ENCODE data around the gene TECR.
A peak's percentile ranks its signal among the peaks of the same experiment; 100 is the strongest.
"Not testable (repeated sequence)": the region's sequence is repeated elsewhere in the genome, so short reads cannot be mapped to it uniquely, and the experiment has no call there.

Gene TECR

DNA sequence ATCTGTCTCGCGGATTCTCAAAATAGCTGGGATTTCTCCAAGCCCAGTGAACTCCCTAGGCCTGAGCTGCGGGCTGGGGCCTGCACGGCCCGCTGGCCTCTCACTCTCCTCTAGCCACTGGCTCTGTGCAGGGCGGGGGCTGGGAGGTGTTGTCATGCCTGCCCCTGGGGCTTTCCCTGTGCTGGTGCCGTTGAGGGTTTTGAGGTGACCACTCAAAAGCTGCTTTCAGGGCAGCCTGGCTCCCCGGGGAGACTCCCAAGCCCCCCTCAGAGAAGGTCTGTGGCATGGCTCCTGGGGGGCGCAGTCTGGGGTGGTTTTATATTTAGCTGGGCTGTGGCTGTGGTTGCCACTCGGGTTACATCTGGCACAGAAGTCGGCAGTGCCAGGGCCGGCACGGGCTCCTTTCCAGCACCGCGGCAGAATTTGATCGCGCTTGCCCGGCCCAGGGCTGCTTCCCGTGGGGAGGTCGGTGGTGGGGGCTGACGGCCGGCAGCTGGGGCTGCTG lies 32.5 kb downstream of the TECR start:
- no peak for DNase-seq (ENCODE audit: low read depth)

DNA sequence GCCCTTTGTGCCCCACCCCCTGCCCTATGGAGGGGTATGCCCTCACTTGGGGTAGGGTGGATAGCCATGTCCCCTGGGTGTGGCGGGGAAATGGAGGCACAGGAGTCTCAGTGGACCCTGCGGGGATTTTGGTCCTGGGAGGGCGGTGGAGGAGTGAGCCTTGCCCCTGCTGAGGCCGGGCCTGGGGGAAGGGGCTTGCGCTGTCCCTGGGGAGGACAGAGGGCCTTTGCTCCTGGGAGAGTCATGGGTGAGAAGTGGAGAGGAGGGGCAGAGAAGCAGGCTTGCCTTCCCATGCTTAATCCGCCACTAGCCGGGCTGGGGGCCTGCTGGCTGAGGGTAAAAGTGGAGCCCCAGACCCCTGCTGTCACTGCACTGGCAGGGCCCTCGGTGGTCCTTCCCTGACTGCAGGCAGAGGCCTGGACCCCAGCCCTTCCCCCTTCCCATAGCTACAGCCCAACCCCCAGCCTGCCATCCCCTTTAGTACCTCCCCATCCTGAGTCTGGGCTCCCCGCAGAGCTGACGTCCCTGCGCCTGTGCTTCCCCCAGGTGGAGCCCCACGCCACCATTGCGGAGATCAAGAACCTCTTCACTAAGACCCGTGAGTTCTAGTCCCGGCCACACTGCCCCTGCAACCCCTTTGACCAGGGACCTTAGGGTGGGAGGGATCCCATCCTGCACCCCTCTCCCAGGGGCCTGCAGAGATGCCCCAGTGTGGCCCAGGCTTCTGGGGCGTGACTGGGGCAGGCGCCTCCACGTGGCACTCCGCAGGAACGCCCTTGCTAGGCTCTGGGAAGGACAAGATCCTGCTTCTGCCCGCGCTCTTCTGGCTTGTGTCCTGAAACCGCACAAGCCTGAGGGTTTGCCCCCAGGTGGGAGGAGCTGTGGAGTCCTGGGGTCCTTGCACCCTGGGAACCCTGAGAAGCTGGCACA lies 33.5 kb downstream of the TECR start:
- DNase-seq (ENCODE audit: low read depth): no peak

DNA sequence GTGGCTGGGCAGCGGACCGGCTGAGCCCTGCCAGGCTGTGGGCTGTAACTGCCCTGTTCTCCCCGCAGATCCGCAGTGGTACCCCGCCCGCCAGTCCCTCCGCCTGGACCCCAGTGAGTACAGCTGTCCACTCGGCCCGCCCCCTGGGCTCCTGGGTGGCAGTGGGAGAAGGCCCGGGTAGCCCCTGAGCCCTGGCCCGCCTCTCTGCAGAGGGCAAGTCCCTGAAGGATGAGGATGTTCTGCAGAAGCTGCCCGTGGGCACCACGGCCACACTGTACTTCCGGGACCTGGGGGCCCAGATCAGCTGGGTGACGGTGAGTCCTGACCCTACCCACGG lies 34.2 kb downstream of the TECR start:
- no peak for DNase-seq (ENCODE audit: low read depth)

DNA sequence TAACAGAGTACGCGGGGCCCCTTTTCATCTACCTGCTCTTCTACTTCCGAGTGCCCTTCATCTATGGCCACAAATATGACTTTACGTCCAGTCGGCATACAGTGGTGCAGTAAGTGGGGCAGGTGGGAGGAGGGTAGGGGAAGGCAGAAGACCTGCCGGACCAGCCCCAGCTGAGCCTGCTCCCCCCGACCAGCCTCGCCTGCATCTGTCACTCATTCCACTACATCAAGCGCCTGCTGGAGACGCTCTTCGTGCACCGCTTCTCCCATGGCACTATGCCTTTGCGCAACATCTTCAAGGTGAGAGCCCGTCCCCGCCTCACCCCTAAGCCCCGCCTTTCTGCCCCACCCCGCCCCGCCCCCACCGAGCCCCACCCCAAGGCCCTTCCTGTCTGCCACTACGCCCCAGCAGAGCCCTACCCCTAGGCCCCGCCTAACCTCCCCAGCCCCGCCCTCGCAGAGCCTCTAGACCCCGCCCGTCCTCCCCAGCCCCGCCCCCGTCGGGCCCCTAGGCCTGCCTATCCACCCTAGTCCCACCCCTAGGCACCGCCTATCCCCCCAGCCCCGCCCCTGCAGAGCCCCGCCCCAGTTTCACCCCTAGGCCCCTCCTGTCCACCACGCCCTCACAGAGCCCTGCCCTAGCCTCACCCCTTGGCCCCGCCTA lies 34.7 kb downstream of the TECR start:
- DNase-seq (ENCODE audit: low read depth): peak; percentile 32

DNA sequence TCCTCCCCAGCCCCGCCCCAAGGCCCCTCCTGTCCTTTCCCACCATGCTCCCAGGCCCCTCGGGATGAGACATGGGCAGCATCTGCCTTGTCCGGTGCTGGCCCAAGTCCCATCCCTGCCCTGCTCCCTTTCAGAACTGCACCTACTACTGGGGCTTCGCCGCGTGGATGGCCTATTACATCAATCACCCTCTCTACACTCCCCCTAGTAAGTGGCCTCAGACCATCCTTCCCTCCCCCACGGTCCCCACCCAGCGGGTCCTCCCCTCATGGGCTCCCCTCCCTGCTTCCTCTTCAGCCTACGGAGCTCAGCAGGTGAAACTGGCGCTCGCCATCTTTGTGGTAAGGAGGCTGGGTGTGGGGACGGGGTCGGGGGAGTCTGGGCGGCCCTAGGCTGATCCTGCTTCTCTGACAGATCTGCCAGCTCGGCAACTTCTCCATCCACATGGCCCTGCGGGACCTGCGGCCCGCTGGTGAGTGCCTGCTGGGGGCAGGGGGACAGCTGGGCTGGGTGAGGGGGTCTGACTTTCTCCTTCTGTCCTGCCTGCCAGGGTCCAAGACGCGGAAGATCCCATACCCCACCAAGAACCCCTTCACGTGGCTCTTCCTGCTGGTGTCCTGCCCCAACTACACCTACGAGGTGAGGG lies 35.4 kb downstream of the TECR start:
- not testable (repeated sequence) for DNase-seq (ENCODE audit: low read depth)

DNA sequence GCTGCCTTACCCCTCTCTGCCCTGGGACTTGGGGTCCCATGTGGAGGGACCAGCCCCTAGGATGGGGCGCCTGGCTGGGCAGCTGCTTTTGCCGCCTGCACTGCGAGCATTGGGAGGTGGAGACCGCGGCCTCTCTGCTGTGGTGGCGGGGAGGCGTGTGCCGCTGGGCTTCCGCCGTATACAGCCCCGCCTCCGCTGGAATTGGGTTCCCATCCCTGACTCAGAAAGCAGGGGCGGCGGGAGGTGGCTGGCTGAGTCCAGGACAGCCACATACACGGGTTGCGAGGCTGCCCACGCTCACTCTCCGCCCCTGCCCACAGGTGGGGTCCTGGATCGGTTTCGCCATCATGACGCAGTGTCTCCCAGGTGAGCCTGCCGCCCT lies 35.9 kb downstream of the TECR start:
- DNase-seq (ENCODE audit: low read depth): no peak

DNA sequence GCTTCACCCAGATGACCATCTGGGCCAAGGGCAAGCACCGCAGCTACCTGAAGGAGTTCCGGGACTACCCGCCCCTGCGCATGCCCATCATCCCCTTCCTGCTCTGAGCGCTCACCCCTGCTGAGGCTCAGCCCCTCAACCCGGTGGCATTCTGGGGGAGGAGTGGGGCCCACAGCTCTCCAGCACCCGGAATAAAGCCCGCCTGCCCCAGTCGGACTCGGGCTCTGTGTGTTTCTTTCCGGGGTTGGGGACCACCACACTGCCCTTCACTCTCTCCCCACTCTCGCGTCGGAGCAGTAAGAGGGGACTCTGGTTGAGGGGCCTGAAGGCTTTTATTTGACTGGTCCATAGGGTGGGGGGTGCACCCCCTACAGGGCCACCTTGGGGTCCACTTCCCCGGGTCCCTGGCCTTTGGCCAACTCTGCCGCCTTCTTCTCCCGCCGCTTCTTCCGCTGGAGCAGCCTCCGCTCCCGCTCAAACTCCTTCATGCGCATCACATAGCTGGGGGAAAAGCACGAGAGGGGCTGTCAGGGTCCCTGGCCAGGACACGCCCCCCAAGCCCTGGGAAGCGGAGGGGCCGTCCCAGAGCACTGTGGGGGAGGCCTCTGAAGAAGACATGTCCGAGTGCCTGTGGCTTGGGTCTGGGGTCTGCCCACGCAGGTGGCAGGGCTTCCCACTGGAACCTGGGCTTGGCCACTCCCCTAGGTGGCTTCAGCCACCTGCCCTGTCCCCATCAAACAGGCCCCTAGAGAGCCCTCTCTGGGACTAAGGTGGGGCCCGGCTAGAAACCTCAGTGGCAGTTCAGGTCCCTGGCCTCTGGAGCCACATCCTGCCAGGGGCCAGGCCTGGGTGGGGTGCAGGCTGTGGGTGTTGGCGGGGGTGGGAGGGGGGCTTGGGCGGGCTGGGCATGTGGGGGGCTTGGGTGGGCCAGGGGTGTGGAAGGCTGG lies 36.6 kb downstream of the TECR start:
- no peak for DNase-seq (ENCODE audit: low read depth)

DNA sequence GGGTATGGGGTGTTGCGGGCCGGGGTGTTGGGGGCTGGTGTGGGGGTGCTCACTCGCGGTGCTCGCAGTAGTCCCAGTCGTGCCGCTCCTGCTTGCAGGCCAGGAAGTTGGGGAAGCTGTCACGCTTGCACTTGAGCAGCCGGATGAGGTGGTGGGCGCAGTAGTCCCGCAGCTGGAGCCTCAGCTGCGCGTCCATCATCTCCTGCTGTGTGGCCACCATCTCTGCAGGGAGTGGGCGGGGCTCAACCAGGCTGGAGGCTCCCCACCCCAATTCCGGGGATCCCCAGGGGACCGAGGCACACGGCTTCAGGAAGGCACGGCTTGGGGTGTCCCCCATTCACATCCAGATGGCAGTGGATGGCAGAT lies 37.3 kb downstream of the TECR start:
- DNase-seq (ENCODE audit: low read depth): no peak

DNA sequence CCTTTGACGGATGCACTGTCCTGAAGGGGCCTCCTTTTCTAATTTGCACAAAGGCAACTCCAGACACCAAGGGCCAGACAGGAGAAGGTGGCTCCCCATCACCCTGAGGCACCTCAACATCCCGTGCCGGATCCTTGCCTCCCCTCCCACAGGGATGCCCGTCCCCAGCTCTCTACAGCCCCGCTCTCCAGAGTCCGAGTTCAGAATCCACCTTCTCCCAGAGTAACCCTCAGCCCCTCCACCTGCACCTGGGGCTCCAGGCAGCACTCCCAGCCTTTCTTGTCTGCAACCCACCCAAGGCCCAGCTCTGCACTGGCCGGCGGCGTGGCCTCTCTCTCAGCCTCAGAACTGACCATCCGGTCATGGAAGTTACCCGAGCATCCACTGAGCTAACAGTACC lies 37.7 kb downstream of the TECR start:
- no peak for DNase-seq (ENCODE audit: low read depth)

DNA sequence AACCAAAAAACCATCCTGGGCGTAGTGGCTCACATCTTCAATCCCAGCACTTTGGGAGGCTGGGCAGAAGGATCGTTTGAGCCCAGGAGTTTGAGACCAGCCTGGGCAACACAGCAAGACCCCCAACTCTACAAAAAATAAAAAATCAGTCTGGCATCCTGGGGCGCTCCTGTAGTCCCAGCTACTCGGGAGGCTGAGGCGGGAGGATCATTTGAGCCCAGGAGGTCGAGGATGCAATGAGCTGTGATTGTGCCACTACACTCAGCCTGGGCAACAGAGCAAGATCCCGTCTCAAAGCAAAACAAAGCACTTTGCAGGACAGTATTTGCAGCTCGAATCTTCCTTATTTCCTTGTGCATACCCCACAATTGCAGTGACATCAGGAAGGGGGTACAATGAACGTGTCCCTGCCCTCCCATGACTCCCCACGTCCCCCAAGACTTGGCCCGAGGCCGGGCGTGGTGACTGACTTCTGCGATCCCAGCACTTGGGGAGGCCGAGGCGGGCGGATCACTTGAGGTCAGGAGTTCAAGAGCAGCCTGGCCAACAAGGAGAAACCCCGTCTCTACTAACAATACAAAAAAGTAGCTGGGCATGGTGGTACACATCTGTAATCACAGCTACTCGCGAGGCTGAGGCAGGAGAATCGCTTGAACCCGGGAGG lies 41.6 kb downstream of the TECR start:
- no peak for DNase-seq (ENCODE audit: low read depth)

DNA sequence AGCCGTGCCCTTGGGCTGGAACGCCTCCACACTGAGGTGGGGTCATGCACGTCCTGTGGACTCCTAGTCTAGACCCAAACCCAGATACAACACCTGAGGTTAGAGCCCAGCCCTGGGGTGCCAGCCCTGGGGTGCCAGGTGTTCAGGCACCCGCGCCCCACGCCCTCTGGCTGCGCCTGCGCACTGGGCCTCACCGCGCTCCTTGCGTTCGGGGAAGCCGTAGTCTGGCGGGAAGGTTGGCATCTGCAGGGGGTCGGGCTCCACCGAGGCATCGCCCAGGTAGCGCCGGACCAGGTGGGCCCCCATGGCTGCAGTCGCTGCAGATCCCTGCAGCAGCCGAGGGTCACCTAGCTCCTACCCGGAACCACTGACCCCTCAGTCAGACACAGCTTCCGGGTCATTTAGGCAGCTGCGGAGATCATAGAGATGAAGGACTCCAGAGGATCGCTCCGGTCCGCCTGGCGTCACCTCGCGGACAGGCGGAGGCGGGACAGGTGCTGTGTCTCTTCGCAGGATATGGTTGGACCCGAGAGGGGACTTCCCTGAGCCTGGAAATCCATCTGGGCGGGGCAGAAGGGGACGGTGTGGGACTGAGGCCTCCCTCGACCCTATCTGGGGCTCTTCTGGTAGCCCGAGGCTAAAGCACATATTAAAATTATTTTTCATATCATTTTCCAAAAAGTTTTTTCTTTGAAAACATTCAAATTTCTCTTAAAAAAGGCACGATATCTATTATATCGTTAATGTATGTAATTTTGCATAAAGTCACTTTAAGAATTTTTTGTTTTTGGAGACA lies 42.5 kb downstream of the TECR start, which contains the start of gene NDUFB7:
NDUFB7 (minus strand) TSS at position 372 of the 796 bp plus-strand sequence; CDS start at position 306, 66 bp downstream.
- DNase-seq (ENCODE audit: low read depth): peak; percentile 93

DNA sequence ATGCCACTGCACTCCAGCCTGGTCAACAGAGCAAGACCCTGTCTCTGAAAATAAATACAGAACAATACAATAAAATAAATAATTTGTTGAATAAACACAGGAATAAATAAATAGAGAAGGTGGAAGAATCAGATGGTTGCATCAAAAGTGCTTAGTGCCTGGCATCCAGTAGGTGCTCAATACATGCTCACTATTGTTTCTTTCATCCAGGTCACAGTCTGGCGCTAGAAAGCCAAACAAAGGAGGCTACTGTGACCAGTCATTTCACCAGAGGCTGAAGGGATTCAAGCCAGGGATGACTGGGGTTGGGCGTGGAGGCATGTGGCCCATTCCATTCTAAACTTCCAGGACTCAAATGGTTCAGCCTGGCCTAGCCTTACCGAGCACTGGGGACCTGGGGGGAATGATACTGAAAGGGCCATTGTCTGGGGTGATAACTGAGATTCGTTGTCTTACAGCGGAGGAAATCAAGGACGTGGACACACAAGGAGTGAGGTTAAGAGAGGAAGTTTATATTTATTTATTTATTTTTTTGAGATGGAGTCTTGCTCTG lies 46.1 kb downstream of the TECR start:
- DNase-seq (ENCODE audit: low read depth): no peak

DNA sequence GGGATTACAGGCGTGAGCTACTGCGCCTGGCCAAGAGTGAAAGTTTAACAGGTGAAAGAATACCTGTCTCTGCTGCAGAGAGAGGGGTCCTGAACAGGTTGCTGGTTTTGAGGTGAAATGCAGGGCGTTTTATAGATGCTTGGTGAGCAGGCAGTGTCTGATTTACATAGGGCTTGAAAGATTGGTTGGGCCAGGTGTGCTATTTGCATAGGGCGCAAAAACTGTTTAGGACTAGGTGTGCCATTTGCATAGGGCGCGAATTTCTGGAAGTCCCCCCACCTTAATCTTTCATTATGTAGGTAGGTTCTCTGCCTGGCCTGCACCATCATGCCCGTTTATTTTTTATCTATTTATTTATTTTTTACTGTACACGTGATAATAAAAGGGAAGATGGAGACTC lies 47.0 kb downstream of the TECR start:
- DNase-seq (ENCODE audit: low read depth): no peak

DNA sequence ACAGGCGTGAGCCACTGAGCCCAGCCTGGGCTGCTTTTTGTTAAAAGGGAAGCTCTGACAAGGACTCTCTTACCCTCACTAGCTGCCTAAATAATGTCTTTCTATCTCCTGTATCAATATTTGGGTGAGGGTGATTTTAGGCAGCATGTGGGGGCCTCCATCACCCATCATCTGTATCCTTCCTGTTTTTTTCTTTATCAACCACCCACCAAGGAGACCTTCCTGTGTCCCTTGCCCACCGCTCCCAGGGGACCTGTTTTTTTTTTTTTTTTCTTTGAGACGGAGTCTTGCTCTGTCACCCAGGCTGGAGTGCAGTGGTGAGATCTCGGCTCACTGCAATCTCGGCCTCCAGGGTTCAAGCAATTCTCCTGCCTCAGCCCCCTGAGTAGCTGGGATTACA lies 47.9 kb downstream of the TECR start:
- no peak for DNase-seq (ENCODE audit: low read depth)

DNA sequence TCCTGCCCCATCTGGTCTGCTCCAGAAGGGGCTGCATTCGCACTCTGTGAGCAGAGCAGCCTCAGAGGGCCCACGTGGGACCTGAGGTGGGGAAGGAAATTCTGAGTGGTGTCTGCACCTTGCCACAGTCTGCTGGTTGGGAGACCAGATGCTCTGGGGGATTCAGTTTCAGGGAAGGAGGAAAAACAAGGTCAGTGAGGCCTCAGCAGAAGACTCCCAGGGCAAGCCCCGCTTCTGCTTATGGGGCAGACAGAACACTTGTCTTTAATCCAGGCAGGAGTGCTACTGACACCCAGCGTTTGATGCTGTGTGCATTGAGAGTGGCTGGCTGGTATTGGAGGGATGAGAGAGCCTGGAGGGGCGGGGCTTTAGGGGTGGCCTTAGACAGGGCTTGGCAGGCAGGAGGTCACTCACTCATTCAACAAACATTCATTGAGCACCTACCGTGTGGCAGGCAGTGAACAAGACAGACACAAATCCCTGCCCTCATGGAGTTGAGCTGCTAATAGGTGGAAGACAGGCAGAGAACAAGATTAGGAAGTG lies 48.6 kb downstream of the TECR start:
- no peak for DNase-seq (ENCODE audit: low read depth)

DNA sequence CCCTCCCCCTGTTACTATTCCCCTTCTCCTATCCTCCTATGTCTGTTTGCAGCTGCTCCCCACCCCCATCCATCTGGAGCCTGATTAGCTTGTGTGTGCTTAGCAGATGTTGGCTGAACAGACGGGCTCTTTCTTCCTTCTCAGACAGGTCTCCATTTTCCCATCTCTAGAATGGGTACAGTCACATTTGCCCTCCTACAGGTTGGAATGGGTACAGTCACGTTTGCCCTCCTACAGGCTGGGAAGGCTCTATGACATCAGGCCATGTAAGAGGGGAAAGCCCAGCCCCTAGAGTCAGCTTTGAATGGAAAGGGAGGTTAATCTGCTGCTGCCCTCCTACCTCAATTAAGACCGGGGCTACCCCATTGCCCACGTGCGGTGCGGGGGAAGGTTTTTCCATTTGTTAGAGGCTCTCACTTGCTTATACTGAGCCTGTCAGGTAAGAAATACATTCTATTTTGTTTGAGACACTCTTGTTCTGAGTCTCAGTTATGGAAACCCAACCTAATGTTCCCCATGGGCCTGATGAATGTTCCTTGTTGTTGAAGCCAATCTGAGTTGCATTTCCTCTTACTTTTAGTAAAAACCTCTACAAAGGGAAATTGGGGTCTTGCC lies 51.3 kb downstream of the TECR start:
- DNase-seq (ENCODE audit: low read depth): no peak

DNA sequence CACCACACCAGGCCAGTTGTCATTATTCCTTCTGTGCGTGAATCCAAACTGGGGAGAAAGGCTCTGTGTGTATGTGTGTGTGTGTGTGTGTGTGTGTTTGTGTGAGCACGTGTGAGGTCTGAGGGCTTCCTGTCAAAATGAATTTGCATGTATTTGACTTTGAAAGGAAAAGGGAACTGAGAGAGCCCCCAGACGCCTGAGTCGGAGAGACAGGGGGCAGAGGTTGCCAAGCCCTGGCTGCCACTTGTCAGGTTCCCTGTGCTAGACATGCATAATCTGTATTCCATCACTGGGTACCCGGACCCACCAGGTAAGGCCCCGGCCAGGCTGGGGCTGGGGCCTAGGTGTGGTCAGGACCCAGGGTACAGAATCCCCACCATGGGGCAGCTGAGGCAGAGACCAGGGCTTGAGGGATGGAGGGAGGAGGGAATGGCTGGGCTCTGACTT lies 53.5 kb downstream of the TECR start, which contains the start of gene CLEC17A:
CLEC17A (plus strand) TSS at position 191 of the 447 bp plus-strand sequence; CDS start at position 268, 77 bp downstream.
- no peak for DNase-seq (ENCODE audit: low read depth)

DNA sequence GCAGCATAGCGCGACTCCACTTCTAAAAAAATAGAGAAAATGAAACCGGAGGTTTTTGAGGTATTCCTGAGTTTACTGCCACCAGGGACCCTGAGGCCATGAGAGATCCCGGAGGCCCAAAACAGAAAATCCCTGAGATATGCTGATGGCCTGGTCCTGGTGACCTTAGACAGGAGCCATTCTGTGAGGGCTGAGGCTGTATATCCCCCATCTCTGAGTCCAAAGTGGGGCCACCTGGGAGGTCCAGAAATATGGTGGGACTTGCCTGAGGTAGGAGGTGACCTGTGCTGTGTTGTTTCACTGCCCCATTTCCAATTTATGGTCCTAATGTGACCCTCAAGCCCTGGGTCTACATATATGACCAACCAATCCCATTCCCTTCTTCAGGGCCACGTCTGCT lies 55.0 kb downstream of the TECR start:
- not testable (repeated sequence) for DNase-seq (ENCODE audit: low read depth)

DNA sequence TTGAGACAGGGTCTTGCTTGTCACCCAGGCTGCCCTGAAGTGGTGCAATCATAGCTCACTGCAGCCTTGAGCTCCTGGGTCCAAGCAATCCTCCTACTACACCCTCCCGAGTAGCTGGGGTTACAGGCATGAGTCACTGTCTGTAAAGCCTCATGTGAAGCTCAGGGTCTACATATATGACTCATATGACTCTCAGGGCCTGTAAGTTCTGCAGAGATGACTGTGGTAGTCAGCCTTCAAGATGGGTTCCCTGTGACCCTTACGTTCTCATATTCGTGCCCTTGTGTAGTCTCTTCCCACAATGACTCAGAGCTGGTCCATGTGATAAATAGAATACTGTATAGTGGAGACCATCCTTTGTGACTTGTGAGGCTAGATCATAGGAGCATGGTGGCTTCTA lies 55.8 kb downstream of the TECR start:
- peak; percentile 54 for DNase-seq (ENCODE audit: low read depth)
